A549 (cell line): ENCODE measurements around the gene MAPKAPK3. TPM values are rescaled to one million over a fixed set of nuclear protein-coding genes. Genes with fewer than 3 reads are reported as not detected.

Source experiments
- ATAC-seq, 2 experiments: fragments of 200-7000 bp in 1 of 2; fragments of >200 bp in 1 of 2; cut with Nextera tagmentation in 1 of 2; cut with Tn5 transposase in 1 of 2; 3 replicates each; pipeline versions ENCODE4 v1.8.0 to v1.9.1; 2018 to 2020; ENCODE audit warnings: mild to moderate bottlenecking in 1 of 2, moderate library complexity in 1 of 2
- CTCF ChIA-PET: fragments of 300-600 bp; sonication (Branson Sonifier 250); formaldehyde crosslinking; extraction: SDS; loops from one replicate; lab custom pipeline; 2021; ENCODE audit warnings: antibody characterized with exemption, inconsistent platforms; lab: Yijun Ruan, JAX
- POLR2A ChIA-PET: fragments of 350-600 bp; formaldehyde crosslinking; extraction: SDS; loops from one replicate; lab custom pipeline; 2021; ENCODE audit warnings: antibody characterized with exemption, inconsistent platforms; lab: Yijun Ruan, JAX
- DNase-seq, 2 experiments: peaks; one replicate each; pipeline versions ENCODE4 v3.0.0 to v3.0.0-alpha.2; 2011 to 2016; ENCODE audit warnings: low read depth in 1 of 2, low spot score in 1 of 2
- FAIRE-seq: peaks from 2 replicates; lab custom pipeline; 2011; peaks lifted over from hg19 to GRCh38; lab: Jason Lieb, UNC
- H3K27ac ChIP-seq, 2 experiments: fragments of >200 bp; sonication (Bioruptor Twin); formaldehyde crosslinking; 3 replicates each; pipeline ENCODE4 v1.5.1; 2016 to 2017
- H3K4me1 ChIP-seq: fragments of >200 bp; sonication (Bioruptor Twin); formaldehyde crosslinking; 3 replicates; pipeline ENCODE4 v1.6.1; 2016
- H3K4me2 ChIP-seq: fragments of >200 bp; sonication (Bioruptor Twin); formaldehyde crosslinking; 3 replicates; pipeline ENCODE4 v1.6.1; 2016
- H3K4me3 ChIP-seq: fragments of >200 bp; sonication (Bioruptor Twin); formaldehyde crosslinking; 3 replicates; pipeline ENCODE4 v1.5.1; 2016
- H3K9me3 ChIP-seq: fragments of >200 bp; sonication (Bioruptor Twin); formaldehyde crosslinking; 3 replicates; pipeline ENCODE4 v1.6.1; 2016
- ATOH8 ChIP-seq: fragments of 250-450 bp; sonication (Bioruptor Pico); IDR thresholded peaks from 2 replicates; pipeline ENCODE4 v1.5.0; 2020; ENCODE audit warnings: low read depth, mild to moderate bottlenecking, moderate library complexity
- BHLHE40 ChIP-seq: IDR thresholded peaks from 2 replicates; pipeline ENCODE4 v1.6.1; 2012; ENCODE audit warnings: low read depth, low read length, inconsistent platforms
- CBX2 ChIP-seq: fragments of 200-600 bp; sonication (generic); IDR thresholded peaks from 2 replicates; pipeline ENCODE4 v1.6.1; 2016; ENCODE audit warnings: low read depth, mild to moderate bottlenecking, borderline replicate concordance
- CHD2 ChIP-seq: fragments of 150-350 bp; IDR thresholded peaks from 2 replicates; pipeline ENCODE4 v1.6.1; 2014; ENCODE audit warnings: low read length; ENCODE audit not compliant: partially characterized antibody
- CHD4 ChIP-seq: fragments of 200-600 bp; sonication (generic); IDR thresholded peaks from 2 replicates; pipeline ENCODE4 v1.6.1; 2016; ENCODE audit warnings: antibody characterized with exemption, mild to moderate bottlenecking, borderline replicate concordance
- EHF ChIP-seq: fragments of 250-450 bp; sonication (Bioruptor Pico); IDR thresholded peaks from 2 replicates; pipeline ENCODE4 v1.5.0; 2020; ENCODE audit warnings: mild to moderate bottlenecking
- EHMT2 ChIP-seq: fragments of 200-600 bp; sonication (generic); IDR thresholded peaks from 2 replicates; pipeline ENCODE4 v1.6.1; 2016; ENCODE audit warnings: antibody characterized with exemption, low read depth, mild to moderate bottlenecking, moderate library complexity
- EP300 ChIP-seq, 2 experiments: fragments of >200 bp; sonication (Bioruptor Twin); formaldehyde crosslinking; IDR thresholded peaks; 2 replicates in 1 of 2; 3 replicates in 1 of 2; pipeline ENCODE4 v1.6.1; 2016 to 2017
- FOSB ChIP-seq: fragments of 250-450 bp; sonication (Bioruptor Pico); IDR thresholded peaks from 2 replicates; pipeline ENCODE4 v1.5.0; 2020; ENCODE audit warnings: mild to moderate bottlenecking, moderate library complexity
- FOSL2 ChIP-seq, 2 experiments: fragments of 450-650 bp in 1 of 2; fragments of >200 bp in 1 of 2; sonication (Bioruptor Twin) in 1 of 2; formaldehyde crosslinking; IDR thresholded peaks; 2 replicates each; pipeline versions ENCODE4 v1.5.0 to v1.6.1; 2016 to 2020; ENCODE audit warnings: mild to moderate bottlenecking in 1 of 2, moderate library complexity in 1 of 2
- FOXS1 ChIP-seq: fragments of 250-450 bp; sonication (Bioruptor Pico); IDR thresholded peaks from 2 replicates; pipeline ENCODE4 v1.5.0; 2020; ENCODE audit warnings: mild to moderate bottlenecking, moderate library complexity
- GATA3 ChIP-seq: IDR thresholded peaks from 2 replicates; pipeline ENCODE4 v1.6.1; 2012; ENCODE audit warnings: borderline replicate concordance
- HDAC2 ChIP-seq: fragments of 200-600 bp; sonication (generic); IDR thresholded peaks from 2 replicates; pipeline ENCODE4 v1.6.1; 2016
- HEYL ChIP-seq: fragments of 250-450 bp; sonication (Bioruptor Pico); IDR thresholded peaks from 2 replicates; pipeline ENCODE4 v1.8.0; 2021; ENCODE audit warnings: mild to moderate bottlenecking, moderate library complexity
- HOXB13 ChIP-seq: fragments of 250-450 bp; sonication (Bioruptor Pico); IDR thresholded peaks from 2 replicates; pipeline ENCODE4 v1.5.0; 2020; ENCODE audit warnings: low read depth, mild to moderate bottlenecking, moderate library complexity
- HOXB5 ChIP-seq: fragments of 250-450 bp; sonication (Bioruptor Pico); IDR thresholded peaks from 2 replicates; pipeline ENCODE4 v1.5.0; 2020; ENCODE audit warnings: mild to moderate bottlenecking, moderate library complexity
- JUNB ChIP-seq: fragments of >200 bp; sonication (Bioruptor Twin); formaldehyde crosslinking; IDR thresholded peaks from 2 replicates; pipeline ENCODE4 v1.6.1; 2016
- MAFK ChIP-seq: fragments of 450-650 bp; IDR thresholded peaks from 2 replicates; pipeline ENCODE4 v1.6.1; 2014; ENCODE audit not compliant: partially characterized antibody
- MAZ ChIP-seq: fragments of 150-350 bp; IDR thresholded peaks from 2 replicates; pipeline ENCODE4 v1.6.1; 2014; ENCODE audit warnings: antibody characterized with exemption, low read depth, low read length, borderline replicate concordance
- PBX3 ChIP-seq: IDR thresholded peaks from 2 replicates; pipeline ENCODE4 v1.6.1; 2012
- POLR2A ChIP-seq: IDR thresholded peaks from 2 replicates; pipeline ENCODE4 v1.6.1; 2012; ENCODE audit warnings: mild to moderate bottlenecking, low read length
- REST ChIP-seq: fragments of 200-600 bp; sonication (generic); IDR thresholded peaks from 2 replicates; pipeline ENCODE4 v1.6.1; 2016; ENCODE audit warnings: antibody characterized with exemption, mild to moderate bottlenecking, moderate library complexity
- SREBF2 ChIP-seq: fragments of 450-650 bp; IDR thresholded peaks from 2 replicates; pipeline ENCODE4 v1.6.1; 2014; ENCODE audit warnings: mild to moderate bottlenecking, moderate library complexity
- TP53 ChIP-seq: fragments of 250-450 bp; sonication (Bioruptor Pico); IDR thresholded peaks from 2 replicates; pipeline ENCODE4 v1.5.0; 2021; ENCODE audit warnings: mild to moderate bottlenecking, moderate library complexity
- ZC3H11A ChIP-seq: fragments of 450-650 bp; IDR thresholded peaks from 2 replicates; pipeline ENCODE4 v1.6.1; 2014; ENCODE audit warnings: antibody characterized with exemption, mild to moderate bottlenecking
- ZFP36 ChIP-seq: fragments of 450-650 bp; IDR thresholded peaks from 2 replicates; pipeline ENCODE4 v1.6.1; 2014; ENCODE audit warnings: borderline replicate concordance; ENCODE audit not compliant: partially characterized antibody
- ZSCAN20 ChIP-seq: fragments of 250-450 bp; sonication (Bioruptor Pico); IDR thresholded peaks from 2 replicates; pipeline ENCODE4 v1.8.0; 2022; ENCODE audit warnings: mild to moderate bottlenecking, moderate library complexity
- WGBS: methylation state at CpG from one replicate; pipeline ENCODE4 v1.1.6; 2017; ENCODE audit errors: missing lambda C conversion rate; 5-methylcytosine and 5-hydroxymethylcytosine counted together
- polyA plus RNA-seq, 4 experiments: library from polyadenylated mRNA; depleted of rRNA in 3 of 4; stranded (reverse); fragments of >200 nt; fragmentation: RNase III in 1 of 4; extraction: RNeasy Plus Mini Kit Qiagen cat#74134 plus additional on column Dnase treatment in 1 of 4; gene quantifications; 2 replicates in 3 of 4; 3 replicates in 1 of 4; pipeline ENCODE4 v1.2.3, GENCODE V29; 2011 to 2017

Gene MAPKAPK3
- polyA plus RNA-seq, 2 of the 4 experiments (the other 2 are of a cell fraction) = 14.6 to 16.5 TPM

GRCh38 chr3:50622881-50623280 is 5.9 kb downstream of the MAPKAPK3 start:
- no peak for ATAC-seq
- FAIRE-seq = no peak
- POLR2A ChIA-PET = no interaction called here
- Histone ChIP-seq H3K9me3 (no peaks in the 10 kb centered on the region), H3K4me2 (no peak overlapping the region), H3K4me3 (no peak overlapping the region)
- whole genome bisulfite sequencing = 91% methylated on average over 3 of the region's 3 CpGs
- TF ChIP-seq ZFP36 (no peak), MAFK (no peak), TP53 (CRISPR knock-in tag) (no peak), HOXB13 (CRISPR knock-in tag) (no peak), CHD2 (no peak), REST (no peak), POLR2A (no peak), MAZ (no peak), FOXS1 (CRISPR knock-in tag) (no peak), PBX3 (no peak), ZSCAN20 (CRISPR knock-in tag) (no peak), CHD4 (no peak), SREBF2 (no peak), ATOH8 (CRISPR knock-in tag) (no peak), HEYL (CRISPR knock-in tag) (no peak), HDAC2 (no peak), ZC3H11A (no peak), EHMT2 (no peak)
- TF ChIP-seq, all 56 proteins: peak for 0
- Histone ChIP-seq H3K4me1 (peaks cover 19% of the 10 kb centered on the region), H3K27ac (no peak overlapping the region)
- CTCF ChIA-PET = interaction anchor here (0.7 to 2.0 kb wide), 4 partner anchors 20 to 767 kb away, joined by 3 to 5 read pairs (median 4); no protein-coding TSS in a partner anchor
- no peak for DNase-seq

- TF ChIP-seq BHLHE40 (no peak), EHF (CRISPR knock-in tag) (no peak), EP300 (IDR thresholded peaks at IDR 0.05) (no peak), HOXB5 (CRISPR knock-in tag) (no peak), ZFP36 (no peak), CBX2 (no peak), PBX3 (no peak), CHD2 (no peak), GATA3 (no peak), JUNB (no peak), FOSB (CRISPR knock-in tag) (no peak), FOSL2 (IDR thresholded peaks at IDR 0.05) (no peak), FOSL2 (CRISPR knock-in tag; IDR thresholded peaks at IDR 0.05) (no peak)
- TF ChIP-seq, all 56 proteins: peak for 0
- H3K4me3 ChIP-seq = no peak overlapping the region
- FAIRE-seq (no peak), ATAC-seq (no peak), DNase-seq (no peak)
- peaks cover 19% of the 10 kb centered on the region for H3K4me1 ChIP-seq
- ChIA-PET POLR2A (no interaction called here), CTCF (interaction anchor here (0.7 to 1.6 kb wide), 5 partner anchors 8 to 765 kb away, joined by 3 to 7 read pairs (median 3); no protein-coding TSS in a partner anchor)
- H3K27ac ChIP-seq = no peak overlapping the region
- no peak overlapping the region for H3K4me2 ChIP-seq
- 71% methylated on average over 6 of the region's 6 CpGs for WGBS
- H3K9me3 ChIP-seq = no peaks in the 10 kb centered on the region
Measured at GRCh38 chr3:50623840-50624474, 7.0 kb downstream of the MAPKAPK3 start.
